ENCODE data around the gene GRIN2A.

The GRIN2A gene

DNA sequence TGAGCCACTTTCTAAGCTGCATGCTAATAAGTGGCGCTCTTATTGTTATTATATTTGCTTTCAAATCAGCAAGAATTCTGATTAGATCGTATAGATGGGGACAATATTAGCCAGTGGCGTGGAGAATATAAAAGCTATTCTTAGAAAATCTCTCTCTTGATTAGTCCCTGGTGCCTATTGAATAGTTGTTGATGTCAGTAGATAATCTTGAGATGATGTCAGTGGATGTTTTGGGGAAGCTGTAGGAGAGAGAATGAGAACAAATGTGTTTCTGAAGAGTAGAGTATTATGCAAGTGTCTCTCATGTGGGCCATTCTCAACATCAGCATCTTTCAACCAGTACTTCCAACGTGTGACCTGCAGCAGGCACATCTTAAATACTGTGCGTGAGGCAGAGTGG, 445.7 kb downstream of the GRIN2A start:
- no peak for DNase-seq

GRCh38 chr16:9723136-9723535, 459.1 kb downstream of the GRIN2A start:
- no peak for DNase-seq

DNA sequence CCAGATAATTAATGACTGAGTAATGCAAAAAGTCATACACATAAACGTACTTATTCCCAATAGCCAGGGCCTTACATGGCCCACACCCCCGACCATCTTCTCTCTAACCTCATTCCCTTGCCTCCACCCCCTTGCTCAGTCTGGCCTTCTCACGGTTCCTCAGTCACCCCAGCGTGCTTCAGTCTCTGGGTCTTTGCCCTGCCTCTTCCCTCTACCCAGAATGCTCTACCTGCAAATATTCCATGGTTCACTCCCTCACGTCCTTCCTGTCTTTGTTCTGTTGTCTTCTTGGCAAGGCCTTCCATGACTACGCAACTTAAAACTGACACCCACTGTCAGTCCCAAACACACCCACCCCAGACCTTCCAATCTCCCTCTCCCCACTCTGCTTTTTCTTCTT, 468.3 kb downstream of the GRIN2A start:
- no peak for DNase-seq

DNA sequence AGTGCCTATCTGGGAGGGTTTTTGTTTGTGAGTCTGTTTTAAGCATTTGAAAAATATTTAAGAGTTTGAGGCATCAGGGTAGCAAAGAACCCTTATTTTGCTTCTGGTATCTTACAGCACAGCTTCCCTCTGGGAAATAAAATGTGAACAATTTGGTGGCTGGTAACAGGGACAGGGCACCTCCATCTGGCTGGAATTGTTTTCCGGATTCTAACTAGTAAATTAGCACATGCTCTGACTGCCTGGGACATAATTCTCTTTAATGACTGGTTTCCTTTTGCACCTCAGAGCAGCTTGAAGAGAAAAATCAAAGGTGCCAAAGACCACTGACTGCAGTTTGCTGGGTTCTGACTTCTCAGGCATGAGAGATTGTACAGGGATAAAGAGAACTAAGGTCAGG, 469.1 kb downstream of the GRIN2A start:
- DNase-seq: no peak

DNA sequence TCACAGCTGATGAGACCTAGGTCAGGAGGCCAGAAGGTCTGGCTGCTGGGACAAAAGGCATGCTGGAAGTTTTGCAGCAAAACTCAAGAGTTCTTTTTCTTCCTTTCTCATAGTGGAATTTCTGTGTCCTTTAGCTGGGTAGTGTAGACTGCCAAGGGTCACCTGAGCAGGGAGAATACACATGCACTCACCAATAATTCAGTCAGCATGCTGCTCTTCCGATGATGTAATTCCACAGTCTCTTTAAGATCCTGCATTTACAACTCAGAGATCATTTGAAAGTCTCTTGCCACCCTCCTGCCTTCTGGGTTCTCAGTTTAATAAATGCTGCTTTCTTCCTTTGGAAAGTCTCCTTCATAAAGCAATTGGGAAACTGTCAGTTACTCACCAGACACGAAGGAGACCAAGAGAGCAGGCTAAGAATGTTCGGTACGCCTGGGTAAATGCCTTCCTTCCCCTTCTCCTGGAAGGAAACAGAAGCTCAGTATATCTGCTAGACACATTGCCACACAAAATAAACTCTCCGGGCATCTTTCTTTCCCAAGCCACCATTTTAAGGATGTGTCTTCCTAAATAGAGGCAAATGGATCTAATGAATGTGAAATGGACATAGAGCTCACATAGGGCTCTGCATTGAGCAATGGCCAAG, 473.1 kb downstream of the GRIN2A start:
- no peak for DNase-seq

- DNase-seq: no peak
Measured at GRCh38 chr16:9706217-9706836, 475.9 kb downstream of the GRIN2A start.

DNA sequence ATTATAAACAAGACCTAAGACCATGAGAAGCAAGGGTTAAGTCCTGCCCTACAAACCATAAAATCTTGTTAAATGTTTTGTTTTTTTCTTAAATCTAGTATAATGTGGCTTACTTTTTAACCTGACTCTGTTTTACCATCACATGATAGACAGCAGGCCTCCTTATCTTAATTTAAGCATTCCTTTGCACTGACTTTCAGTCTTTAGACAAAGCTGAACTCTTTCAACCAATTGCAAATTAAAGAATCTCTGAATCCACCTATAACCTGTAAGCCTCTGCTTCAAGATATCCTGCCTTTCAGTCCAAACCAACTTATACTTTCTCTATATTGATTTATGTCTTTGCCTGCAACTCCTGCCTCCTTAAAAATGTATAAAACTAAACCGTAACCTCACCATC, 478.5 kb downstream of the GRIN2A start:
- no peak for DNase-seq

All from stimulated activated CD4-positive, alpha-beta T cell treated with anti-CD3 and anti-CD28 coated beads, Interleukin-1b, Interleukin-23, amount 100 ng/mL, for 48 hours (primary cell).